GM23338 (cell line): ENCODE measurements around the gene SAMD11. TPM values are rescaled to one million over a fixed set of nuclear protein-coding genes. Genes with fewer than 3 reads are reported as not detected.
A peak's percentile ranks its signal among the peaks of the same experiment; 100 is the strongest.

ENCODE experiments used
- ATAC-seq: fragments of 200-7000 bp; cut with Tn5 transposase; 3 replicates; pipeline ENCODE4 v1.9.1; 2020
- DNase-seq: peaks from one replicate; pipeline ENCODE4 v3.0.0-alpha.2; 2015; ENCODE audit warnings: low spot score
- H2AFZ ChIP-seq: fragments of 200-600 bp; sonication (generic); 2 replicates; pipeline ENCODE4 v1.8.0; 2016; ENCODE audit warnings: antibody characterized with exemption, mild to moderate bottlenecking, moderate library complexity
- H3F3A ChIP-seq: fragments of 200-600 bp; sonication (generic); replicated peaks from 2 replicates; pipeline ENCODE4 v1.8.0; 2017; ENCODE audit warnings: antibody characterized with exemption, mixed run types, low read depth
- H3K27ac ChIP-seq: fragments of 200-600 bp; sonication (generic); 2 replicates; pipeline ENCODE4 v1.6.1; 2016; ENCODE audit warnings: low read depth
- H3K27me3 ChIP-seq: fragments of 200-600 bp; sonication (generic); 2 replicates; pipeline ENCODE4 v1.8.0; 2016; ENCODE audit warnings: mild to moderate bottlenecking, mixed run types, moderate library complexity; ENCODE audit not compliant: insufficient read depth
- H3K36me3 ChIP-seq: fragments of 200-600 bp; sonication (generic); 2 replicates; pipeline ENCODE4 v1.8.0; 2016; ENCODE audit warnings: mild to moderate bottlenecking; ENCODE audit not compliant: insufficient read depth
- H3K4me1 ChIP-seq: fragments of 200-600 bp; sonication (generic); 2 replicates; pipeline ENCODE4 v1.8.0; 2016; ENCODE audit warnings: mild to moderate bottlenecking, moderate library complexity; ENCODE audit not compliant: insufficient read depth
- H3K4me2 ChIP-seq: fragments of 200-600 bp; sonication (generic); 2 replicates; pipeline ENCODE4 v1.7.1; 2017; ENCODE audit warnings: mixed run types
- H3K4me3 ChIP-seq: fragments of 200-600 bp; sonication (generic); 2 replicates; pipeline ENCODE4 v1.6.1; 2016; ENCODE audit warnings: mixed run types
- H3K79me2 ChIP-seq: fragments of 200-600 bp; sonication (generic); replicated peaks from 2 replicates; pipeline ENCODE4 v1.8.0; 2017; ENCODE audit warnings: mild to moderate bottlenecking; ENCODE audit not compliant: insufficient read depth
- H3K9me2 ChIP-seq: fragments of 200-600 bp; sonication (generic); 2 replicates; pipeline ENCODE4 v1.8.0; 2017; ENCODE audit not compliant: insufficient read depth
- H4K20me1 ChIP-seq: fragments of 200-600 bp; sonication (generic); replicated peaks from 2 replicates; pipeline ENCODE4 v1.8.0; 2017; ENCODE audit warnings: mild to moderate bottlenecking; ENCODE audit not compliant: insufficient read depth
- H3K27ac Mint-ChIP-seq: 2 replicates; pipeline ENCODE4 v1.8.0; 2020; ENCODE audit warnings: inconsistent platforms, mild to moderate bottlenecking, moderate library complexity, mixed read lengths
- H3K27me3 Mint-ChIP-seq: 3 replicates; pipeline ENCODE4 v1.8.0; 2022; ENCODE audit warnings: low read depth, mild to moderate bottlenecking, moderate library complexity, mixed read lengths, inconsistent platforms; ENCODE audit not compliant: insufficient read depth, poor library complexity
- H3K36me3 Mint-ChIP-seq: 3 replicates; pipeline ENCODE4 v1.8.0; 2021; ENCODE audit warnings: low read depth, mild to moderate bottlenecking, inconsistent platforms, moderate library complexity, mixed read lengths
- H3K4me1 Mint-ChIP-seq: 3 replicates; pipeline ENCODE4 v1.8.0; 2020; ENCODE audit warnings: mild to moderate bottlenecking, inconsistent platforms, mixed read lengths
- H3K4me3 Mint-ChIP-seq: 3 replicates; pipeline ENCODE4 v1.8.0; 2021; ENCODE audit warnings: moderate library complexity, mild to moderate bottlenecking, inconsistent platforms, mixed read lengths
- H3K9me3 Mint-ChIP-seq: 3 replicates; pipeline ENCODE4 v1.8.0; 2020; ENCODE audit warnings: moderate library complexity, mild to moderate bottlenecking, inconsistent platforms, mixed read lengths
- EZH2phosphoT487 ChIP-seq: fragments of 200-600 bp; sonication (generic); IDR thresholded peaks from one replicate; pipeline ENCODE4 v1.8.1; 2018; ENCODE audit warnings: antibody characterized with exemption; ENCODE audit not compliant: unreplicated experiment
- polyA plus RNA-seq: library from polyadenylated mRNA; unstranded; fragments of >200 nt; fragmentation: Nextera tagmentation; extraction: Ambion mirVana; gene quantifications from 2 replicates; pipeline ENCODE4 v1.2.1, GENCODE V29; 2016
- total RNA-seq: library from RNA; depleted of rRNA; stranded (reverse); fragments of >200 nt; shearing (Covaris generic); gene quantifications from 2 replicates; pipeline ENCODE4 v1.2.3, GENCODE V29; 2014
- TF ChIP-seq, protein P1 (sequence below), 2 experiments: fragments of 200-600 bp in 1 of 2; sonication (generic) in 1 of 2; conservative IDR thresholded peaks; 2 replicates each; pipeline versions ENCODE4 v1.5.1 to v1.6.1; 2016 to 2017; ENCODE audit warnings: antibody characterized with exemption in 2 of 2, low read depth in 2 of 2, mild to moderate bottlenecking in 2 of 2, moderate library complexity in 1 of 2
- TF ChIP-seq, protein P2 (sequence below): fragments of 250-450 bp; sonication (Bioruptor Pico); IDR thresholded peaks from 2 replicates; pipeline ENCODE4 v1.5.0; 2020; ENCODE audit warnings: mild to moderate bottlenecking, moderate library complexity

Gene SAMD11
- total and polyA plus RNA-seq, 2 experiments from 2014 or later: 0.14 to 0.40 TPM

GRCh38 chr1:950881-951280, 27.2 kb downstream of the SAMD11 start (continued):
- TF ChIP-seq EZH2phosphoT487: no peak
- TF ChIP-seq, protein P1, sequence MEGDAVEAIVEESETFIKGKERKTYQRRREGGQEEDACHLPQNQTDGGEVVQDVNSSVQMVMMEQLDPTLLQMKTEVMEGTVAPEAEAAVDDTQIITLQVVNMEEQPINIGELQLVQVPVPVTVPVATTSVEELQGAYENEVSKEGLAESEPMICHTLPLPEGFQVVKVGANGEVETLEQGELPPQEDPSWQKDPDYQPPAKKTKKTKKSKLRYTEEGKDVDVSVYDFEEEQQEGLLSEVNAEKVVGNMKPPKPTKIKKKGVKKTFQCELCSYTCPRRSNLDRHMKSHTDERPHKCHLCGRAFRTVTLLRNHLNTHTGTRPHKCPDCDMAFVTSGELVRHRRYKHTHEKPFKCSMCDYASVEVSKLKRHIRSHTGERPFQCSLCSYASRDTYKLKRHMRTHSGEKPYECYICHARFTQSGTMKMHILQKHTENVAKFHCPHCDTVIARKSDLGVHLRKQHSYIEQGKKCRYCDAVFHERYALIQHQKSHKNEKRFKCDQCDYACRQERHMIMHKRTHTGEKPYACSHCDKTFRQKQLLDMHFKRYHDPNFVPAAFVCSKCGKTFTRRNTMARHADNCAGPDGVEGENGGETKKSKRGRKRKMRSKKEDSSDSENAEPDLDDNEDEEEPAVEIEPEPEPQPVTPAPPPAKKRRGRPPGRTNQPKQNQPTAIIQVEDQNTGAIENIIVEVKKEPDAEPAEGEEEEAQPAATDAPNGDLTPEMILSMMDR (conservative IDR thresholded peaks at IDR 0.05; ENCODE audit: low read depth in 2 of 2): no peak

DNA sequence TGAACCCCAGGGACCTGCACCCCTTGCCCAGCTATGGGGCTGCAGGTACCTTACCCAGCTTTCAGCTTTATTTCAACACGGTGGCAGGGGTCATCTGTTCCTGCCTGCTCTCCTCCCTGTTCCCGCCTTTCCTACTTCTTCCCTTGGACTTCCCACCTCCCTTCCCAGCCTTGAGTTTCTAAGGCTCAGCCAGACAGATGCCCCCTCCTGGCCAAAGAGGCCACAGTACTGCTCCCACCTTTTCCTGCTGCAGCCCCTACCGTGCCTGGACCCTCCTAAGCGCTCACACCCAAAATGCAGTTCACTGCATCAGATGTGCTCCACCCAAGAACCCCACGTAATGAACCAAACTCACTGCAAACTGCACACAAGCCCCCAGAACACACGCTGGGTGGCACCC, 27.6 kb downstream of the SAMD11 start:
- no peaks in the 10 kb centered on the region for H3K4me1 Mint-ChIP-seq
- Histone ChIP-seq H3K79me2 (no peaks in the 10 kb centered on the region), H3K4me1 (no peaks in the 10 kb centered on the region), H3K4me3 (no peak overlapping the region), H2AFZ (no peak overlapping the region), H3K36me3 (peaks cover 25% of the 10 kb centered on the region), H4K20me1 (no peaks in the 10 kb centered on the region; the same call in 1 of the 2 replicates), H3F3A (no peaks in the 10 kb centered on the region), H3K27me3 (no peaks in the 10 kb centered on the region), H3K27ac (no peak overlapping the region), H3K9me2 (no peaks in the 10 kb centered on the region), H3K4me2 (no peak overlapping the region)
- TF ChIP-seq, protein P2, sequence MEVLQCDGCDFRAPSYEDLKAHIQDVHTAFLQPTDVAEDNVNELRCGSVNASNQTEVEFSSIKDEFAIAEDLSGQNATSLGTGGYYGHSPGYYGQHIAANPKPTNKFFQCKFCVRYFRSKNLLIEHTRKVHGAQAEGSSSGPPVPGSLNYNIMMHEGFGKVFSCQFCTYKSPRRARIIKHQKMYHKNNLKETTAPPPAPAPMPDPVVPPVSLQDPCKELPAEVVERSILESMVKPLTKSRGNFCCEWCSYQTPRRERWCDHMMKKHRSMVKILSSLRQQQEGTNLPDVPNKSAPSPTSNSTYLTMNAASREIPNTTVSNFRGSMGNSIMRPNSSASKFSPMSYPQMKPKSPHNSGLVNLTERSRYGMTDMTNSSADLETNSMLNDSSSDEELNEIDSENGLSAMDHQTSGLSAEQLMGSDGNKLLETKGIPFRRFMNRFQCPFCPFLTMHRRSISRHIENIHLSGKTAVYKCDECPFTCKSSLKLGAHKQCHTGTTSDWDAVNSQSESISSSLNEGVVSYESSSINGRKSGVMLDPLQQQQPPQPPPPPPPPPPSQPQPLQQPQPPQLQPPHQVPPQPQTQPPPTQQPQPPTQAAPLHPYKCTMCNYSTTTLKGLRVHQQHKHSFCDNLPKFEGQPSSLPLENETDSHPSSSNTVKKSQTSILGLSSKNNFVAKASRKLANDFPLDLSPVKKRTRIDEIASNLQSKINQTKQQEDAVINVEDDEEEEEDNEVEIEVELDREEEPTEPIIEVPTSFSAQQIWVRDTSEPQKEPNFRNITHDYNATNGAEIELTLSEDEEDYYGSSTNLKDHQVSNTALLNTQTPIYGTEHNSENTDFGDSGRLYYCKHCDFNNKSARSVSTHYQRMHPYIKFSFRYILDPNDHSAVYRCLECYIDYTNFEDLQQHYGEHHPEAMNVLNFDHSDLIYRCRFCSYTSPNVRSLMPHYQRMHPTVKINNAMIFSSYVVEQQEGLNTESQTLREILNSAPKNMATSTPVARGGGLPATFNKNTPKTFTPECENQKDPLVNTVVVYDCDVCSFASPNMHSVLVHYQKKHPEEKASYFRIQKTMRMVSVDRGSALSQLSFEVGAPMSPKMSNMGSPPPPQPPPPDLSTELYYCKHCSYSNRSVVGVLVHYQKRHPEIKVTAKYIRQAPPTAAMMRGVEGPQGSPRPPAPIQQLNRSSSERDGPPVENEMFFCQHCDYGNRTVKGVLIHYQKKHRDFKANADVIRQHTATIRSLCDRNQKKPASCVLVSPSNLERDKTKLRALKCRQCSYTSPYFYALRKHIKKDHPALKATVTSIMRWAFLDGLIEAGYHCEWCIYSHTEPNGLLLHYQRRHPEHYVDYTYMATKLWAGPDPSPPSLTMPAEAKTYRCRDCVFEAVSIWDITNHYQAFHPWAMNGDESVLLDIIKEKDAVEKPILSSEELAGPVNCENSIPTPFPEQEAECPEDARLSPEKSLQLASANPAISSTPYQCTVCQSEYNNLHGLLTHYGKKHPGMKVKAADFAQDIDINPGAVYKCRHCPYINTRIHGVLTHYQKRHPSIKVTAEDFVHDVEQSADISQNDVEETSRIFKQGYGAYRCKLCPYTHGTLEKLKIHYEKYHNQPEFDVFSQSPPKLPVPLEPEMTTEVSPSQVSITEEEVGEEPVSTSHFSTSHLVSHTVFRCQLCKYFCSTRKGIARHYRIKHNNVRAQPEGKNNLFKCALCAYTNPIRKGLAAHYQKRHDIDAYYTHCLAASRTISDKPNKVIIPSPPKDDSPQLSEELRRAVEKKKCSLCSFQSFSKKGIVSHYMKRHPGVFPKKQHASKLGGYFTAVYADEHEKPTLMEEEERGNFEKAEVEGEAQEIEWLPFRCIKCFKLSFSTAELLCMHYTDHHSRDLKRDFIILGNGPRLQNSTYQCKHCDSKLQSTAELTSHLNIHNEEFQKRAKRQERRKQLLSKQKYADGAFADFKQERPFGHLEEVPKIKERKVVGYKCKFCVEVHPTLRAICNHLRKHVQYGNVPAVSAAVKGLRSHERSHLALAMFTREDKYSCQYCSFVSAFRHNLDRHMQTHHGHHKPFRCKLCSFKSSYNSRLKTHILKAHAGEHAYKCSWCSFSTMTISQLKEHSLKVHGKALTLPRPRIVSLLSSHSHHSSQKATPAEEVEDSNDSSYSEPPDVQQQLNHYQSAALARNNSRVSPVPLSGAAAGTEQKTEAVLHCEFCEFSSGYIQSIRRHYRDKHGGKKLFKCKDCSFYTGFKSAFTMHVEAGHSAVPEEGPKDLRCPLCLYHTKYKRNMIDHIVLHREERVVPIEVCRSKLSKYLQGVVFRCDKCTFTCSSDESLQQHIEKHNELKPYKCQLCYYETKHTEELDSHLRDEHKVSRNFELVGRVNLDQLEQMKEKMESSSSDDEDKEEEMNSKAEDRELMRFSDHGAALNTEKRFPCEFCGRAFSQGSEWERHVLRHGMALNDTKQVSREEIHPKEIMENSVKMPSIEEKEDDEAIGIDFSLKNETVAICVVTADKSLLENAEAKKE: no peak
- TF ChIP-seq, protein P1 (conservative IDR thresholded peaks at IDR 0.05; ENCODE audit: low read depth in 2 of 2): peak; percentile 57 to 75
- peaks cover 60% of the 10 kb centered on the region for H3K36me3 Mint-ChIP-seq
- peak; percentile 75 for DNase-seq
- peaks cover 10% of the 10 kb centered on the region for H3K27me3 Mint-ChIP-seq
- no peak overlapping the region for H3K27ac Mint-ChIP-seq
- ATAC-seq: peak; percentile 93
- H3K9me3 Mint-ChIP-seq: no peaks in the 10 kb centered on the region; the same call in 2 of the 3 replicates
- no peak overlapping the region for H3K4me3 Mint-ChIP-seq
